H7 (cell line): ENCODE data around the gene CD63. TPM values are rescaled to one million over a fixed set of nuclear protein-coding genes. Genes with fewer than 3 reads are reported as not detected.
A peak's percentile ranks its signal among the peaks of the same experiment; 100 is the strongest.

Experiments
- DNase-seq: peaks from one replicate; pipeline ENCODE4 v3.0.0; 2012
- H3K27me3 ChIP-seq: 2 replicates; pipeline ENCODE4 v1.6.0; 2011; ENCODE audit warnings: mild to moderate bottlenecking, low read length; ENCODE audit not compliant: control insufficient read depth, insufficient read depth
- H3K36me3 ChIP-seq: replicated peaks from 2 replicates; pipeline ENCODE4 v1.5.1; 2011; ENCODE audit warnings: low read length; ENCODE audit not compliant: control insufficient read depth, insufficient read depth
- H3K4me3 ChIP-seq: 2 replicates; pipeline ENCODE4 v1.5.1; 2011; ENCODE audit warnings: low read depth, mild to moderate bottlenecking, control low read depth, low read length, moderate library complexity; ENCODE audit not compliant: insufficient read depth
- total RNA-seq: library from RNA; depleted of rRNA; stranded (reverse); fragments of >200 nt; shearing (Covaris generic); gene quantifications from 2 replicates; pipeline ENCODE4 v1.2.3, GENCODE V29; 2014

The CD63 gene
- total RNA-seq, 1 experiment from 2014 or later, result 314 TPM

GRCh38 chr12:55733021-55733555 is 4.3 kb upstream of the CD63 start:
- DNase-seq, result peak; percentile 16
- Histone ChIP-seq H3K36me3 (no peaks in the 10 kb centered on the region), H3K4me3 (no peak overlapping the region), H3K27me3 (no peaks in the 10 kb centered on the region)

DNA sequence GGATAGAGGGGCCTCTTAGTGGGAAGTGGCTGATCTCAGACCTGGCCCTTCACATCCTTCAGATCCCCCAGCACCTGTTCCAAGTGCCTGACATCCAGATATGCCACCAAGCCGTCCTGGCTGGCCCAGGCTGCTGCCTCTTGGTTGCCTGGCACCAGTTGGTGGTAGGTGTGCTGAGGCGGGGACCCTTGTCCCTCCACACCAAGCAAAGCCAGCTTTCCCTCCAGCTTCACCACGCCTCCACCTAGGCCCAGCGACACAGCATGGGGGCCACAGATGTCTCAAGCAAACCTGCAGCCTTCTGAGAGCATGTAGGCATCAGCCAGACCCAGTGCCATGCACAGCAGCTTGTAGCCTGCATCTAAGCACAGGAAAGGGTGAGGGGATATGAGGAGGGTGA is 3.5 kb upstream of the CD63 start:
- Histone ChIP-seq H3K36me3 (no peaks in the 10 kb centered on the region), H3K4me3 (no peak overlapping the region), H3K27me3 (no peaks in the 10 kb centered on the region)
- DNase-seq, result peak; percentile 19

DNA sequence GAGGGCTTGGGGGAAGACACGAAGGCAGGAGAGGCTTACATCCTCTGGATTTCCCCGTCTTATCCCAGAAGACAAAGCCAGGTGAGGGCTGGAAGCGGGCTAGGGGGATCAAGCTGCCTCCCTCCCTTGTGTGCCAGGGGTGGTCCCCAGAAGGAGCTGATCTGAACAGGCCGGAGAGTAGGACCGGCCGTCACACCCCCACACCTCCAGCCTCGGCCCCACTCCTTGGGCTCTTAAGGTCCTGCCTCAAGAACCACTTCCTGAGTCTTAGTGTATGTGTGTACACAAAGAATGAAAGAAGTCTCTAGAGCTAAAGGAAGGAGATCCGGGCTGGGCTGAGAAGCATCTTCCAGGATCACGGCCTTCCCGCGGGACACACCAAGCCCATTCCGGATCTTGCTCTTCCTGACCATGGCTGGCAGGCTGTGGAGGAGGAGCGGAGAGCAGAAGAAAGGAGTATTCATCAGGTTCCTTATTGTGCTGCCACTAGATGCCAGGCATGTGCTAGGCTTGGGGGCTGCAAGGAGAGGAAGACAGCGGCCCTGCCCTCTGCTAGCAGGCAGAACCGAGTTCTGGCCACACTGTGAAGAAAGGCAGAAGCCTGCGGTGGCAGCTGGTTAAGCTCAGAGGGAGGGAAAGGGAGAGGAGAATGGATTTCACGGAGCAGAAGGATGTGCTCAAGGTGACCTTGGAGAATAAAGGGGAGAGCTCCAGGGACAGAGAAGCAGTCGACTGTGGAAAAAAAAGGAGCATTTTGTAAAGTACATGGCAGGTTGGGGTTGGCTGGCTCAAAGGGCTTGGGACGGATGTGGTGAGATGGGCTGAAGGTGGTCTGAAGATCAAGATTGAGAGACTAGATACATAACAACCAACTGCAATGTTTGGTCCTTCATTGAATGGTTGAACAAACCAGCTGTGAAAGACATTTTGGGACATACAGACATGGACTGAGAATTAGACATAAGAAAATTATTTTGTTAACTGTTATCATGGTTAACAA is 1.3 kb upstream of the CD63 start:
- Histone ChIP-seq H3K27me3 (no peaks in the 10 kb centered on the region), H3K36me3 (peaks cover 14% of the 10 kb centered on the region), H3K4me3 (peak overlapping the region; percentile 95)
- DNase-seq, result peak; percentile 67

GRCh38 chr12:55728186-55728938 is 447 bp downstream of the CD63 start:
- Histone ChIP-seq H3K27me3 (no peaks in the 10 kb centered on the region), H3K36me3 (peaks cover 26% of the 10 kb centered on the region), H3K4me3 (peak overlapping the region; percentile 95)
- peak; percentile 83 for DNase-seq

GRCh38 chr12:55727643-55728185 is 1.1 kb downstream of the CD63 start:
- H3K27me3 ChIP-seq, result no peaks in the 10 kb centered on the region
- H3K36me3 ChIP-seq, result peaks cover 26% of the 10 kb centered on the region
- H3K4me3 ChIP-seq, result peak overlapping the region; percentile 95
- DNase-seq, result peak; percentile 63

- DNase-seq, result no peak
- Histone ChIP-seq H3K4me3 (peak overlapping the region; percentile 95), H3K36me3 (peaks cover 26% of the 10 kb centered on the region), H3K27me3 (no peaks in the 10 kb centered on the region)
Measured at GRCh38 chr12:55726971-55727370, 1.8 kb downstream of the CD63 start.

GRCh38 chr12:55725556-55725955 is 3.3 kb downstream of the CD63 start:
- H3K4me3 ChIP-seq, result no peak overlapping the region
- peaks cover 26% of the 10 kb centered on the region for H3K36me3 ChIP-seq
- DNase-seq, result no peak

DNA sequence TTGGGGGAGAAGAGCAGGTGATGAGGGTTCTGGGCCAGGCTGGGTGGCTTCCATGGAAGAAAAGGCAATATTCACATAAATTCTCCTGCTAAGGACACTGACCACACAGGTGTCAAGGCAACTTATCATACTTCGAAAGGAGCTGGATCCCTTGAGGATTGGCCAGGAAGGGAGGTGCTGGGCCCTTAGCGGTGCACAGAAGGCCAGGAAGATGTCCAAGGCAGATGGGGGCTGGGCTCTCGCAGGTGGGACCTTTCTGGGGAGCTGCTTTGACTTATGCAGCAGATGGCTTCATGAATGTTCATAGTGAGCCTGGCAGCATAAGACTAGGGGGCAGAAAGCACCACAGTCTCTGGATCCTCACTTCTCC is 3.9 kb downstream of the CD63 start:
- H3K4me3 ChIP-seq, result no peak overlapping the region
- H3K36me3 ChIP-seq, result peaks cover 26% of the 10 kb centered on the region
- DNase-seq, result no peak
- no peaks in the 10 kb centered on the region for H3K27me3 ChIP-seq

More at GRCh38 chr12:55725556-55725955, 3.3 kb downstream of the CD63 start:
- no peaks in the 10 kb centered on the region for H3K27me3 ChIP-seq

DNA sequence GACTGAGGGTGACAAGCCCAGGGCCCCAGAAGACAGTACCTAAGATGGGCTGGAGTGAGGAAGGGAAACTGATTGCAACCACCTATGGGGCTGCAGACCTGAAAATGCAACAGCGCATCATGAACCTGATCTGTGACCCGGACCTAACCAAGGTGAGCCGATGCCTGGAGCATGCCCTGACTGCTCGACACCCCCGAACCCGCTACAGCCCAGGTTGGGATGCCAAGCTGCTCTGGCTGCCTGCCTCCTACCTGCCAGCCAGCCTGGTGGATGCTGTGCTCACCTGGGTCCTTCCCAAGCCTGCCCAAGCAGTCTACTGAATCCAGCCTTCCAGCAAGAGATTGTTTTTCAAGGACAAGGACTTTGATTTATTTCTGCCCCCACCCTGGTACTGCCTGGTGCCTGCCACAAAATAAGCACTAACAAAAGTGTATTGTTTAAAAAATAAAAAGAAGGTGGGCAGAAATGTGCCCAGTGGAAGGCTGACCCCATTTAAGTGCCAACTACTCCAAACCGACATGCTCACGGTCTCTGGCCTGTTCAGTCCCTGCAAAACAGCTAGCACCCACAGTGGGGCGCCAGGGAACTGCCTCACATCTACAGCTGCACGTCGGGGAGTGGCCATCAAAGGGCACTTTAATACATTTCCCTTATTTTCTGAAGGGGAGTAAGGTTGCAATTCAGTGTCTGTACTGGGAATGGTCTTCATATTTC is 4.4 kb downstream of the CD63 start:
- peak; percentile 85 for DNase-seq
- Histone ChIP-seq H3K36me3 (peaks cover 26% of the 10 kb centered on the region), H3K27me3 (no peaks in the 10 kb centered on the region), H3K4me3 (no peak overlapping the region)

DNA sequence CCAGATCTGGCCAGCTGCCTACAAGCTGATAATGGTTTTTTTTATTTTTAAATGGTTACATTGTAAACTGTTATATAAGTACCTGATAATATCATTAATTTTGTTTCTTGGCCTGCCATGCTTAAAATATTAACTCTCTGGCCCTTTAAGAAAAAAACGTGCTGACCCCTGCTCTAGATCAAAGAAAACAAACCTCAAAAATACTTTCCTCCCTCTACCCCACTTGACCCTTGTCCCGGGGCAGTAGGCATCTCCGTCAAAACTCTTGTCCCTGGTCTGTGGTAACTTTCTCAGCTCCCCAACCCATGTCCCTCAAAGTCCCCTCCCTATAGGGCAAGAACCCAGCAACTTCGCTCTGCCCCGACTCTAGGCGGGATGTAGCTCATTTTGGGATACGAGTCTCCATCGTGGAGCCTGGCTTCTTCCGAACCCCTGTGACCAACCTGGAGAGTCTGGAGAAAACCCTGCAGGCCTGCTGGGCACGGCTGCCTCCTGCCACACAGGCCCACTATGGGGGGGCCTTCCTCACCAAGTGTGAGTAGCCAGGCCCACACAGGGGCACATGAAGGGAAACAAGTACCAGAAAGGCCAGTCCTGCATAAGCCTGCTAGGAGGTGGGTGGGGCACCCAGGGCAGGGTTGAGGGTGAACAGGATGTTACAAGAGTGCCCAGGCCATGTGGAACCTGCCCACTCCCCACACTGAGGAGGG is 5.1 kb downstream of the CD63 start:
- DNase-seq, result no peak
- Histone ChIP-seq H3K36me3 (peaks cover 26% of the 10 kb centered on the region), H3K27me3 (no peaks in the 10 kb centered on the region), H3K4me3 (no peak overlapping the region)

DNA sequence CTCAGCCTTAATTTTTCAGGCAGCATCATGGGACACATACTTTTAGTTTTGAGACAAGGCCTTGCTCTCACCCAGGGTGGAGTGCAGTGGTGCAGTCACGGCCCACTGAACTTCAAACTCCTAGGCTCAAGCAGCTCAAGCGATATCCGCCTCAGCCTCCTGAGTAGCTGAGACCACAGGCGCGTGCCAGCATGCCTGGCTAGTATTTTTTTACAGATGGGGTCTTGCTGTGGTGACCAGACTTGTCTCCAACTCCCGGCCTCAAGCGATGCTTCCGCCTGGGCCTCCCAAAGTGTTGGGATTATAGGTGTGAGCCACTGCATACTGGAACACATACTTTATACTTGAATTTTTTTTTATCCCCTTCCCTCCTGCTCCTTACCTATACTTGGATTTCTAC is 5.9 kb downstream of the CD63 start:
- H3K36me3 ChIP-seq, result peaks cover 26% of the 10 kb centered on the region
- no peak for DNase-seq

DNA sequence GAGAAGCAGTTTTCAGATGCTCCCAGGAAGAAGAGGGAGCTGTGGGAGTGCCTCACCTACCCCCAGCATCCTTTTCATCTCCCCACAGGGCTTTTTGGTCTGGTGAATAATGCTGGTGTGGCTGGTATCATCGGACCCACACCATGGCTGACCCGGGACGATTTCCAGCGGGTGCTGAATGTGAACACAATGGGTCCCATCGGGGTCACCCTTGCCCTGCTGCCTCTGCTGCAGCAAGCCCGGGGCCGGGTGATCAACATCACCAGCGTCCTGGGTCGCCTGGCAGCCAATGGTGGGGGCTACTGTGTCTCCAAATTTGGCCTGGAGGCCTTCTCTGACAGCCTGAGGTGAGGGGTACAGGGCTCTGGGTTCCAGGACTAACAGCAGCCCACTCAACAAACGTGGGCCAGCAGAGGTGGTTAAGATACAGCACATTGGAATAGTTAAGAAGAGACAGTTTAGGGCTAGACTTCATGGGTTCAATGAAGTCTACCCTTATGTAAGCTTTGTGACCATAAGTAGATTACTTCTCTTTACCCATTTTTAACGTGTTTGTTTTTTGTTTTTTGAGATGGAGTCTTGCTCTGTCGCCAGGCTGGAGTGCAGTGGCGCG is 7.1 kb downstream of the CD63 start:
- Histone ChIP-seq H3K36me3 (peaks cover 23% of the 10 kb centered on the region), H3K27me3 (no peaks in the 10 kb centered on the region), H3K4me3 (no peak overlapping the region)
- DNase-seq, result peak; percentile 38

More for the DNA sequence above, 5.9 kb downstream of the CD63 start:
- Histone ChIP-seq H3K27me3 (no peaks in the 10 kb centered on the region), H3K4me3 (no peak overlapping the region)

DNA sequence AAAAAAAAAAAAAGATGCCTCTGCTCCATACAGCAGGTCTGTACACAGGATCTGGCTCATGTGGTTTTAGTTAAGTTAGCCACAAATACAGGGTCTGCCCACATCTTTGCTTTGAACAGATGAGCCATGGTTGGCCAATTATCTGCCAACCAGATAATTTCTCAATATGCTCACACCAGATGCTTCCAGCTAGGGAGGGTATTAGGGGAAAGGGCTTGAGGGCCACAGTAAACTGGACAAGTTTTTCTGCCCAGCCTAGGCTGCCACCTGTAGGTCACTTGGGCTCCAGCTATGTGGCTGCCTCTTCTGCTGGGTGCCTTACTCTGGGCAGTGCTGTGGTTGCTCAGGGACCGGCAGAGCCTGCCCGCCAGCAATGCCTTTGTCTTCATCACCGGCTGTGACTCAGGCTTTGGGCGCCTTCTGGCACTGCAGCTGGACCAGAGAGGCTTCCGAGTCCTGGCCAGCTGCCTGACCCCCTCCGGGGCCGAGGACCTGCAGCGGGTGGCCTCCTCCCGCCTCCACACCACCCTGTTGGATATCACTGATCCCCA is 7.8 kb downstream of the CD63 start:
- no peaks in the 10 kb centered on the region for H3K27me3 ChIP-seq
- no peak overlapping the region for H3K4me3 ChIP-seq
- DNase-seq, result peak; percentile 81
- H3K36me3 ChIP-seq, result peaks cover 18% of the 10 kb centered on the region
